Ishikawa (cell line): ENCODE data around the gene FAM120A.

Experiments
- CEBPB ChIP-seq: IDR thresholded peaks from 2 replicates; pipeline ENCODE4 v1.6.1; 2012
- CREB1 ChIP-seq: IDR thresholded peaks from 2 replicates; pipeline ENCODE4 v1.6.1; 2012; ENCODE audit warnings: low read depth
- EGR1 ChIP-seq: IDR thresholded peaks from 2 replicates; pipeline ENCODE4 v1.6.1; 2012
- EP300 ChIP-seq: IDR thresholded peaks from 2 replicates; pipeline ENCODE4 v1.6.1; 2012; ENCODE audit warnings: borderline replicate concordance
- FOXM1 ChIP-seq: IDR thresholded peaks from 2 replicates; pipeline ENCODE4 v1.6.1; 2012; ENCODE audit warnings: low read depth, borderline replicate concordance
- MAX ChIP-seq: IDR thresholded peaks from 2 replicates; pipeline ENCODE4 v1.6.1; 2012
- NFIC ChIP-seq: IDR thresholded peaks from 2 replicates; pipeline ENCODE4 v1.6.1; 2012
- RAD21 ChIP-seq: IDR thresholded peaks from 2 replicates; pipeline ENCODE4 v1.6.1; 2012; ENCODE audit warnings: low read depth
- REST ChIP-seq: IDR thresholded peaks from 2 replicates; pipeline ENCODE4 v1.6.1; 2012; ENCODE audit warnings: low read depth, mild to moderate bottlenecking
- TAF1 ChIP-seq: IDR thresholded peaks from 2 replicates; pipeline ENCODE4 v1.6.1; 2012; ENCODE audit warnings: low read depth, mild to moderate bottlenecking
- TCF12 ChIP-seq: IDR thresholded peaks from 2 replicates; pipeline ENCODE4 v1.6.1; 2012; ENCODE audit warnings: low read depth
- TEAD4 ChIP-seq: IDR thresholded peaks from 2 replicates; pipeline ENCODE4 v1.6.1; 2012
- USF1 ChIP-seq: IDR thresholded peaks from 2 replicates; pipeline ENCODE4 v1.6.1; 2012
- YY1 ChIP-seq: IDR thresholded peaks from 2 replicates; pipeline ENCODE4 v1.6.1; 2012; ENCODE audit warnings: low read depth
- ZBTB7A ChIP-seq: IDR thresholded peaks from 2 replicates; pipeline ENCODE4 v1.6.1; 2012; ENCODE audit warnings: low read depth

Gene FAM120A

GRCh38 chr9:93500571-93501298, 49.2 kb downstream of the FAM120A start:
- TF ChIP-seq TEAD4 (no peak), FOXM1 (no peak), MAX (no peak), CEBPB (no peak), EP300 (no peak), YY1 (no peak), EGR1 (no peak), TCF12 (no peak), ZBTB7A (no peak), NFIC (no peak), REST (no peak), RAD21 (no peak), CREB1 (no peak), TAF1 (no peak), USF1 (no peak)

GRCh38 chr9:93501406-93501805, 49.9 kb downstream of the FAM120A start:
- TF ChIP-seq TCF12 (no peak), FOXM1 (no peak), RAD21 (no peak), NFIC (no peak), REST (no peak), ZBTB7A (no peak), MAX (no peak), TEAD4 (no peak), USF1 (no peak), EGR1 (no peak), YY1 (no peak), CREB1 (no peak), EP300 (no peak), TAF1 (no peak), CEBPB (no peak)

GRCh38 chr9:93503381-93503780, 51.9 kb downstream of the FAM120A start:
- TF ChIP-seq YY1 = no peak
- TF ChIP-seq NFIC = no peak
- TF ChIP-seq EP300 = no peak
- TF ChIP-seq FOXM1 = no peak
- TF ChIP-seq ZBTB7A = no peak
- TF ChIP-seq RAD21 = no peak
- TF ChIP-seq TAF1 = no peak
- TF ChIP-seq CREB1 = no peak
- no peak for TF ChIP-seq USF1
- TF ChIP-seq TEAD4 = no peak
- TF ChIP-seq TCF12 = no peak
- TF ChIP-seq REST = no peak
- TF ChIP-seq CEBPB = no peak
- no peak for TF ChIP-seq EGR1
- no peak for TF ChIP-seq MAX
